Stomach (tissue), 4 donors: Measurements from ENCODE around the gene DYRK2.

Experiments
- POLR2A ChIP-seq, 4 donors: fragments of 450-650 bp; IDR thresholded peaks; one replicate each; pipeline ENCODE4 v1.6.1; 2016; ENCODE audit warnings: antibody characterized with exemption in 4 of 4, control low read depth in 2 of 4, mild to moderate bottlenecking in 1 of 4, moderate library complexity in 1 of 4
- POLR2AphosphoS5 ChIP-seq, 3 donors: sonication (generic); formaldehyde crosslinking; IDR thresholded peaks; one replicate each; pipeline ENCODE4 v1.6.1; 2016; ENCODE audit warnings: antibody characterized with exemption in 3 of 3
- TF ChIP-seq, protein P1 (sequence below), 7 experiments: fragments of 450-650 bp in 4 of 7; fragments of 200-600 bp in 3 of 7; sonication (generic) in 3 of 7; IDR thresholded peaks; one replicate each; pipeline ENCODE4 v1.5.1; 2016 to 2019; ENCODE audit warnings: antibody characterized with exemption in 7 of 7, control low read depth in 2 of 7, mild to moderate bottlenecking in 1 of 7

DNA sequence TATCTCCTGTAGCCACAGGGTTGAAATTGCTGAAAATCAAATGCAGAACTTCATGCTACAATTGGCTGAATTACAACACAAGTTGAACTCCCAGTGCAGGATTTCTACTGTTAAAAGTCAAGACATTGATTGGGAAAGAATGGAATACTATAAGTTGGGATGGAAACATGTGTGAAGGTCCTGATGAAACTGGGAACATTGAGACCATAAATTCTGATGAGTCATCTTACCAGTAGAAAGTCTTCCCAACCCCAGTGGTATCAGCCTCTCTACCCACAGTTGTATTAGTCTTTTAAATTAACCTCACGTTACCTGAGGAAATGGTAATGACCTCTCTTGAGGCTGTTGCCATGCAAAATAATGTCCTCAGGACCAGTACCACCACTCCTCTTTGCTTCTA lies 27.4 kb upstream of the DYRK2 start:
- TF ChIP-seq, protein P1, sequence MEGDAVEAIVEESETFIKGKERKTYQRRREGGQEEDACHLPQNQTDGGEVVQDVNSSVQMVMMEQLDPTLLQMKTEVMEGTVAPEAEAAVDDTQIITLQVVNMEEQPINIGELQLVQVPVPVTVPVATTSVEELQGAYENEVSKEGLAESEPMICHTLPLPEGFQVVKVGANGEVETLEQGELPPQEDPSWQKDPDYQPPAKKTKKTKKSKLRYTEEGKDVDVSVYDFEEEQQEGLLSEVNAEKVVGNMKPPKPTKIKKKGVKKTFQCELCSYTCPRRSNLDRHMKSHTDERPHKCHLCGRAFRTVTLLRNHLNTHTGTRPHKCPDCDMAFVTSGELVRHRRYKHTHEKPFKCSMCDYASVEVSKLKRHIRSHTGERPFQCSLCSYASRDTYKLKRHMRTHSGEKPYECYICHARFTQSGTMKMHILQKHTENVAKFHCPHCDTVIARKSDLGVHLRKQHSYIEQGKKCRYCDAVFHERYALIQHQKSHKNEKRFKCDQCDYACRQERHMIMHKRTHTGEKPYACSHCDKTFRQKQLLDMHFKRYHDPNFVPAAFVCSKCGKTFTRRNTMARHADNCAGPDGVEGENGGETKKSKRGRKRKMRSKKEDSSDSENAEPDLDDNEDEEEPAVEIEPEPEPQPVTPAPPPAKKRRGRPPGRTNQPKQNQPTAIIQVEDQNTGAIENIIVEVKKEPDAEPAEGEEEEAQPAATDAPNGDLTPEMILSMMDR (IDR thresholded peaks at IDR 0.05): no peak
- TF ChIP-seq POLR2A (IDR thresholded peaks at IDR 0.05) (no peak), POLR2AphosphoS5 (IDR thresholded peaks at IDR 0.05) (no peak)
